Tibial nerve (tissue), 4 donors: ENCODE results near the gene RPLP2. TPM values are rescaled to one million over a fixed set of nuclear protein-coding genes. Genes with fewer than 3 reads are reported as not detected.

Experiments
- DNase-seq, 2 donors: peaks; one replicate each; pipeline ENCODE4 v3.0.0-alpha.2; 2019; ENCODE audit warnings: low spot score in 2 of 2
- H3K27ac ChIP-seq, 4 donors: fragments of 200-600 bp; sonication (generic) in 3 of 4; one replicate each; pipeline ENCODE4 v1.5.1; 2017 to 2019; ENCODE audit warnings: mild to moderate bottlenecking in 1 of 4
- H3K27me3 ChIP-seq, 2 donors: fragments of 200-600 bp; sonication (generic) in 1 of 2; one replicate each; pipeline versions ENCODE4 v1.5.1 to v1.6.0; 2017 to 2019
- H3K36me3 ChIP-seq, 3 donors: fragments of 200-600 bp; sonication (generic); one replicate each; pipeline ENCODE4 v1.5.1; 2018 to 2019
- H3K4me1 ChIP-seq, 4 donors: fragments of 200-600 bp; sonication (generic) in 3 of 4; one replicate each; pipeline ENCODE4 v1.5.1; 2017 to 2019
- H3K4me3 ChIP-seq, 4 donors: fragments of 200-600 bp; sonication (generic) in 3 of 4; one replicate each; pipeline ENCODE4 v1.5.1; 2017 to 2019; ENCODE audit warnings: mild to moderate bottlenecking in 1 of 4, moderate library complexity in 1 of 4
- H3K9me3 ChIP-seq, 4 donors: fragments of 200-600 bp; sonication (generic) in 3 of 4; one replicate each; pipeline ENCODE4 v1.5.1; 2017 to 2019
- CTCF ChIP-seq, 5 experiments: fragments of 200-600 bp in 3 of 5; fragments of 450-650 bp in 2 of 5; sonication (generic) in 3 of 5; IDR thresholded peaks; one replicate each; pipeline ENCODE4 v1.5.1; 2016 to 2019; ENCODE audit warnings: antibody characterized with exemption in 5 of 5, mild to moderate bottlenecking in 3 of 5, moderate library complexity in 2 of 5
- EP300 ChIP-seq, 2 donors: sonication (generic); formaldehyde crosslinking; IDR thresholded peaks; one replicate each; pipeline ENCODE4 v1.6.1; 2017; ENCODE audit warnings: antibody characterized with exemption in 2 of 2, mild to moderate bottlenecking in 1 of 2
- POLR2A ChIP-seq, 2 donors: fragments of 450-650 bp; IDR thresholded peaks; one replicate each; pipeline ENCODE4 v1.6.1; 2017; ENCODE audit warnings: antibody characterized with exemption in 2 of 2, mild to moderate bottlenecking in 2 of 2, moderate library complexity in 2 of 2
- WGBS, 2 donors: methylation state at CpG; one replicate each; pipeline ENCODE4 v1.1.5; 2018; 5-methylcytosine and 5-hydroxymethylcytosine counted together
- total RNA-seq, 4 donors: library from RNA; depleted of rRNA; stranded (reverse); fragments of >200 nt; gene quantifications; one replicate each; pipeline ENCODE4 v1.1.0, GENCODE V29; 2016

The RPLP2 gene
- total RNA-seq, 4 donors from 2014 or later: 404 to 765 (median 584) TPM

- no peak overlapping the region for H3K4me3 ChIP-seq
- WGBS, 2 donors: 37 to 38% methylated on average over 15 to 19 of the region's 31 CpGs
Measured at GRCh38 chr11:788953-789940, 20.5 kb upstream of the RPLP2 start.

GRCh38 chr11:789943-790342 lies 19.8 kb upstream of the RPLP2 start, which contains the start of gene CEND1:
Gene CEND1 (minus strand): TSS chr11:790090. CDS start chr11:788576, 1,514 bp downstream.
- Histone ChIP-seq H3K36me3 (peaks cover 0 to 66% (median 0%) of the 10 kb centered on the region in 3 donors), H3K4me1 (peaks cover 0 to 17% (median under 1%) of the 10 kb centered on the region in 4 donors), H3K4me3 (no peak within 1 kb of the TSS), H3K9me3 (no peaks in the 10 kb centered on the region), H3K27ac (no peak within 1 kb of the TSS), H3K27me3 (peaks cover 0 to 33% of the 10 kb centered on the region in 2 donors)
- DNase-seq: no peak
- WGBS, 2 donors: 0 to 9% methylated on average over 1 to 19 of the region's 44 CpGs
- TF ChIP-seq CTCF (IDR thresholded peaks at IDR 0.05) (no peak), POLR2A (IDR thresholded peaks at IDR 0.05) (no peak), EP300 (IDR thresholded peaks at IDR 0.05) (no peak)

More at GRCh38 chr11:788953-789940, 20.5 kb upstream of the RPLP2 start:
- peaks cover 0 to 13% (median 0%) of the 10 kb centered on the region in 4 donors for H3K4me1 ChIP-seq
- DNase-seq: no peak
- H3K27me3 ChIP-seq: peaks cover 0 to 33% of the 10 kb centered on the region in 2 donors
- H3K9me3 ChIP-seq: no peaks in the 10 kb centered on the region
- H3K27ac ChIP-seq: no peak overlapping the region
- TF ChIP-seq EP300 (IDR thresholded peaks at IDR 0.05) (no peak), POLR2A (IDR thresholded peaks at IDR 0.05) (no peak), CTCF (IDR thresholded peaks at IDR 0.05) (no peak)
- H3K36me3 ChIP-seq: peaks cover 0 to 65% (median 0%) of the 10 kb centered on the region in 3 donors

- Histone ChIP-seq H3K4me1 (peaks cover 0 to 27% (median 10%) of the 10 kb centered on the region in 4 donors), H3K9me3 (no peaks in the 10 kb centered on the region), H3K36me3 (peaks cover 0 to 56% (median 0%) of the 10 kb centered on the region in 3 donors), H3K27me3 (peaks cover 0 to 33% of the 10 kb centered on the region in 2 donors), H3K27ac (no peak overlapping the region), H3K4me3 (no peak overlapping the region)
- DNase-seq: no peak
- TF ChIP-seq CTCF (IDR thresholded peaks at IDR 0.05) (no peak), EP300 (IDR thresholded peaks at IDR 0.05) (no peak), POLR2A (IDR thresholded peaks at IDR 0.05) (no peak)
- WGBS, 2 donors: 58 to 71% methylated on average over 16 to 18 of the region's 18 CpGs
Measured at GRCh38 chr11:790721-791564, 18.8 kb upstream of the RPLP2 start.

- Histone ChIP-seq H3K4me3 (no peak overlapping the region), H3K4me1 (peaks cover 0 to 35% (median 17%) of the 10 kb centered on the region in 4 donors), H3K27me3 (peaks cover 0 to 33% of the 10 kb centered on the region in 2 donors), H3K36me3 (peaks cover 0 to 46% (median 0%) of the 10 kb centered on the region in 3 donors), H3K9me3 (no peaks in the 10 kb centered on the region), H3K27ac (no peak overlapping the region)
- no peak for DNase-seq
- TF ChIP-seq EP300 (IDR thresholded peaks at IDR 0.05): no peak
- no peak for TF ChIP-seq CTCF (IDR thresholded peaks at IDR 0.05)
- no peak for TF ChIP-seq POLR2A (IDR thresholded peaks at IDR 0.05)
- 90 to 94% methylated on average over 40 to 47 of the region's 49 CpGs for WGBS, 2 donors
Measured at GRCh38 chr11:791658-792534, 17.9 kb upstream of the RPLP2 start.
